HEK293 (cell line): ENCODE results near the gene DISP3.

Source experiments
- CTCF ChIA-PET: fragments of 350-600 bp; formaldehyde crosslinking; extraction: SDS; loops from one replicate; lab custom pipeline; 2021; ENCODE audit warnings: antibody characterized with exemption; lab: Yijun Ruan, JAX
- POLR2A ChIA-PET: fragments of 300-600 bp; formaldehyde crosslinking; extraction: SDS; loops from one replicate; lab custom pipeline; 2020; ENCODE audit warnings: antibody characterized with exemption, inconsistent platforms; lab: Yijun Ruan, JAX
- H3K27ac ChIP-seq: fragments of 200-500 bp; sonication (Bioruptor generic); 2 replicates; pipeline ENCODE4 v1.5.1; 2014; ENCODE audit warnings: low read depth, low read length, control low read depth, inconsistent platforms; ENCODE audit errors: extremely low read depth
- H3K36me3 ChIP-seq, 2 experiments: fragments of 200-500 bp in 1 of 2; sonication (Bioruptor generic) in 1 of 2; 1 replicate in 1 of 2; 2 replicates in 1 of 2; pipeline ENCODE4 v1.5.1; 2014 to 2017; ENCODE audit warnings: inconsistent platforms in 2 of 2, low read length in 2 of 2; ENCODE audit not compliant: control insufficient read depth in 2 of 2, insufficient read depth in 1 of 2
- H3K4me1 ChIP-seq: fragments of 200-500 bp; sonication (Bioruptor generic); 2 replicates; pipeline ENCODE4 v1.5.1; 2014; ENCODE audit warnings: mild to moderate bottlenecking, low read length, inconsistent platforms; ENCODE audit not compliant: control insufficient read depth, insufficient read depth
- H3K4me3 ChIP-seq: 2 replicates; pipeline ENCODE4 v1.5.1; 2011; ENCODE audit warnings: low read depth, mild to moderate bottlenecking, control low read depth, low read length, moderate library complexity
- H3K9me3 ChIP-seq: fragments of 200-500 bp; sonication (Bioruptor generic); 2 replicates; pipeline ENCODE4 v1.5.1; 2014; ENCODE audit warnings: low read depth, low read length, inconsistent platforms; ENCODE audit not compliant: control insufficient read depth, insufficient read depth
- FEZF1 ChIP-seq: fragments of 450-650 bp; formaldehyde crosslinking; IDR thresholded peaks from 2 replicates; pipeline ENCODE4 v1.5.1; 2016; ENCODE audit warnings: missing biosample characterization, missing genetic modification characterization
- GFI1B ChIP-seq: fragments of 450-650 bp; formaldehyde crosslinking; IDR thresholded peaks from 2 replicates; pipeline ENCODE4 v1.5.1; 2016; ENCODE audit warnings: missing biosample characterization, missing genetic modification characterization
- GLIS2 ChIP-seq: fragments of 450-650 bp; formaldehyde crosslinking; IDR thresholded peaks from 2 replicates; pipeline ENCODE4 v1.5.1; 2016; ENCODE audit warnings: missing biosample characterization, missing genetic modification characterization
- MYNN ChIP-seq: fragments of 450-650 bp; formaldehyde crosslinking; IDR thresholded peaks from 2 replicates; pipeline ENCODE4 v1.5.1; 2016; ENCODE audit warnings: missing biosample characterization, missing genetic modification characterization, borderline replicate concordance
- RBAK ChIP-seq: fragments of 450-650 bp; formaldehyde crosslinking; IDR thresholded peaks from 2 replicates; pipeline ENCODE4 v1.5.1; 2016; ENCODE audit warnings: missing biosample characterization, missing genetic modification characterization
- SETDB1 ChIP-seq: IDR thresholded peaks from one replicate; pipeline ENCODE4 v1.6.1; 2017; ENCODE audit warnings: mild to moderate bottlenecking, low read length, moderate library complexity, mixed read lengths; ENCODE audit not compliant: insufficient read length
- SP3 ChIP-seq: fragments of 450-650 bp; formaldehyde crosslinking; IDR thresholded peaks from 2 replicates; pipeline ENCODE4 v1.5.1; 2016; ENCODE audit warnings: missing biosample characterization, missing genetic modification characterization
- ZBTB21 ChIP-seq: fragments of 450-650 bp; formaldehyde crosslinking; IDR thresholded peaks from 2 replicates; pipeline ENCODE4 v1.5.1; 2017; ENCODE audit warnings: missing biosample characterization, missing genetic modification characterization
- ZNF132 ChIP-seq: fragments of 450-650 bp; formaldehyde crosslinking; IDR thresholded peaks from 2 replicates; pipeline ENCODE4 v1.5.1; 2017; ENCODE audit warnings: missing biosample characterization, missing genetic modification characterization, borderline replicate concordance
- ZNF155 ChIP-seq: fragments of 450-650 bp; formaldehyde crosslinking; IDR thresholded peaks from 2 replicates; pipeline ENCODE4 v1.5.1; 2016; ENCODE audit warnings: missing biosample characterization, missing genetic modification characterization
- ZNF174 ChIP-seq: fragments of 450-650 bp; formaldehyde crosslinking; IDR thresholded peaks from 2 replicates; pipeline ENCODE4 v1.5.0; 2017; ENCODE audit warnings: missing biosample characterization, mild to moderate bottlenecking, missing genetic modification characterization
- ZNF175 ChIP-seq: fragments of 450-650 bp; formaldehyde crosslinking; IDR thresholded peaks from 2 replicates; pipeline ENCODE4 v1.5.1; 2016; ENCODE audit warnings: missing biosample characterization, missing genetic modification characterization
- ZNF391 ChIP-seq: fragments of 450-650 bp; formaldehyde crosslinking; IDR thresholded peaks from 2 replicates; pipeline ENCODE4 v1.5.1; 2016; ENCODE audit warnings: low read depth, missing biosample characterization, missing genetic modification characterization, borderline replicate concordance
- ZNF433 ChIP-seq: fragments of 450-650 bp; formaldehyde crosslinking; IDR thresholded peaks from 2 replicates; pipeline ENCODE4 v1.5.1; 2016; ENCODE audit warnings: missing biosample characterization, missing genetic modification characterization, low read depth
- ZNF510 ChIP-seq: fragments of 450-650 bp; formaldehyde crosslinking; IDR thresholded peaks from 2 replicates; pipeline ENCODE4 v1.5.1; 2018; ENCODE audit warnings: mild to moderate bottlenecking, missing genetic modification characterization, missing biosample characterization; ENCODE audit not compliant: insufficient replicate concordance
- ZNF549 ChIP-seq: fragments of 450-650 bp; IDR thresholded peaks from 2 replicates; pipeline ENCODE4 v1.5.1; 2018; ENCODE audit warnings: missing biosample characterization, missing genetic modification characterization, mild to moderate bottlenecking, inconsistent platforms, moderate library complexity
- ZNF560 ChIP-seq: fragments of 450-650 bp; formaldehyde crosslinking; IDR thresholded peaks from 2 replicates; pipeline ENCODE4 v1.5.1; 2017; ENCODE audit warnings: missing biosample characterization, missing genetic modification characterization, borderline replicate concordance
- ZNF596 ChIP-seq: fragments of 450-650 bp; IDR thresholded peaks from 2 replicates; pipeline ENCODE4 v1.5.0; 2018; ENCODE audit warnings: missing biosample characterization, mild to moderate bottlenecking, missing genetic modification characterization, moderate library complexity
- ZNF626 ChIP-seq: fragments of 450-650 bp; sonication (Bioruptor Pico); formaldehyde crosslinking; IDR thresholded peaks from 2 replicates; pipeline ENCODE4 v1.5.1; 2018; ENCODE audit warnings: missing biosample characterization, missing genetic modification characterization, inconsistent platforms
- ZNF791 ChIP-seq: fragments of 450-650 bp; formaldehyde crosslinking; IDR thresholded peaks from 2 replicates; pipeline ENCODE4 v1.5.1; 2016; ENCODE audit warnings: missing biosample characterization, missing genetic modification characterization
- ZNF792 ChIP-seq: fragments of 450-650 bp; formaldehyde crosslinking; IDR thresholded peaks from 2 replicates; pipeline ENCODE4 v1.5.1; 2016; ENCODE audit warnings: missing biosample characterization, missing genetic modification characterization
- TF ChIP-seq, protein P1 (sequence below): fragments of 450-650 bp; formaldehyde crosslinking; IDR thresholded peaks from 2 replicates; pipeline ENCODE4 v1.5.1; 2016; ENCODE audit warnings: missing biosample characterization, missing genetic modification characterization
- TF ChIP-seq, protein P2 (sequence below): fragments of 450-650 bp; formaldehyde crosslinking; IDR thresholded peaks from 2 replicates; pipeline ENCODE4 v1.5.1; 2016; ENCODE audit warnings: missing biosample characterization, missing genetic modification characterization
- TF ChIP-seq, protein P3 (sequence below): fragments of 450-650 bp; formaldehyde crosslinking; IDR thresholded peaks from 2 replicates; pipeline ENCODE4 v1.5.1; 2016; ENCODE audit warnings: missing biosample characterization, missing genetic modification characterization, borderline replicate concordance
- TF ChIP-seq, protein P4 (sequence below): fragments of 450-650 bp; formaldehyde crosslinking; IDR thresholded peaks from 2 replicates; pipeline ENCODE4 v1.5.1; 2017; ENCODE audit warnings: missing biosample characterization, missing genetic modification characterization
- TF ChIP-seq, protein P5 (sequence below): fragments of 450-650 bp; formaldehyde crosslinking; conservative IDR thresholded peaks from 2 replicates; pipeline ENCODE4 v1.5.1; 2016; ENCODE audit warnings: low read depth, missing biosample characterization, missing genetic modification characterization

Gene DISP3

DNA sequence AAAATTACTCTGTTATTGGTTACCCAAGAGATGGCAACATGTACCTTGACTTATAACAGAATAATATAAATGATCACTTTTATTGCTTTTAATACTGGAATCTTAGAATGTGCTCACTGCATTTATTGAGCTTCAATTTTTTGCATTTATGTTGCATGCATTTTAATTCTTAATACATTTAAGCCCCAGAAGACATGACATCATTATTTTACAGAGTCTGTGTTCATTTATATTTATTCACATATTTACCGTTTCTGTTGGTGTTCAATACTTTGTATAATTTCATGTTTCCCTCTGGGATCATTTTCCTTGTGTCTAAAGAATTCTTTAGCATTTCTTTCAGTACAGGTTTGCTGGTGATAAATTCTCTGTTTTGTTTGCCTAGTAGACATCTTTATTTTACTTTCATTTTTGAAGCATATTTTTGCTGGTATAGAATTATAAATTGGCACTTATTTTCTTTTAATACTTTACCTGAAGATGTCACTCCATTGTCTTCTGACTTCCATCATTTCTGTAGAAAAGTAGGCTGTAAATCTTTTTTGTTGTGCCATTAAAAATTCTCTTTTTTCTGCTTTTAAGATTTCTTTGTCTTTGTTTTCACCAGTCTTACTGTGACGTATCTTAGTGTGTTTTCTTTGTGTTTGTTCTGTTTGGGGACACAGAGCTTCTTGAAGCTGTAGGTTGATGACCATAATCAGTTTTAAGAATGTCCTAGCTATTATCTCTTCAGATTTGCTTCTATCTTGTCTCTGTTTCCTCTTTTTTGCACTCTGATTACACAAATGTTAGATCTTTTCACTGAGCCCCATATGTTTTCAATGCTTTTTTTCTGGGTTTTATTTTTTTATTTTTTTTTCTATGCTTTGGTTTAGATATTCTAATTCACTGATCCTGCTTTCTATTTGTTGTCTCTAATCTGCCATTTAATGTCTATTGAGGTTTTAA is 26.9 kb downstream of the DISP3 start:
- POLR2A ChIA-PET, result no interaction called here
- Histone ChIP-seq H3K4me1 (no peaks in the 10 kb centered on the region), H3K9me3 (no peaks in the 10 kb centered on the region), H3K36me3 (no peaks in the 10 kb centered on the region), H3K4me3 (no peak overlapping the region), H3K27ac (no peak overlapping the region)
- CTCF ChIA-PET, result no interaction called here
- TF ChIP-seq ZNF792 (no peak), ZNF596 (no peak), ZNF132 (no peak), ZBTB21 (tag by site-specific recombination) (no peak), ZNF174 (tag by site-specific recombination) (no peak), ZNF433 (tag by site-specific recombination) (no peak), ZNF510 (tag by site-specific recombination) (peak; percentile 52), GFI1B (tag by site-specific recombination) (0 out of 2 replicates have a peak, but pooled peaks have one; percentile 26), ZNF791 (tag by site-specific recombination) (no peak), ZNF175 (tag by site-specific recombination) (no peak), ZNF391 (tag by site-specific recombination) (no peak), ZNF549 (no peak), FEZF1 (tag by site-specific recombination) (no peak), ZNF560 (tag by site-specific recombination) (no peak), ZNF626 (tag by site-specific recombination) (peak; percentile 96), SP3 (tag by site-specific recombination) (no peak), RBAK (no peak), ZNF155 (tag by site-specific recombination) (no peak), SETDB1 (peak; percentile 99), GLIS2 (tag by site-specific recombination) (no peak), MYNN (no peak)
- TF ChIP-seq, protein P1, sequence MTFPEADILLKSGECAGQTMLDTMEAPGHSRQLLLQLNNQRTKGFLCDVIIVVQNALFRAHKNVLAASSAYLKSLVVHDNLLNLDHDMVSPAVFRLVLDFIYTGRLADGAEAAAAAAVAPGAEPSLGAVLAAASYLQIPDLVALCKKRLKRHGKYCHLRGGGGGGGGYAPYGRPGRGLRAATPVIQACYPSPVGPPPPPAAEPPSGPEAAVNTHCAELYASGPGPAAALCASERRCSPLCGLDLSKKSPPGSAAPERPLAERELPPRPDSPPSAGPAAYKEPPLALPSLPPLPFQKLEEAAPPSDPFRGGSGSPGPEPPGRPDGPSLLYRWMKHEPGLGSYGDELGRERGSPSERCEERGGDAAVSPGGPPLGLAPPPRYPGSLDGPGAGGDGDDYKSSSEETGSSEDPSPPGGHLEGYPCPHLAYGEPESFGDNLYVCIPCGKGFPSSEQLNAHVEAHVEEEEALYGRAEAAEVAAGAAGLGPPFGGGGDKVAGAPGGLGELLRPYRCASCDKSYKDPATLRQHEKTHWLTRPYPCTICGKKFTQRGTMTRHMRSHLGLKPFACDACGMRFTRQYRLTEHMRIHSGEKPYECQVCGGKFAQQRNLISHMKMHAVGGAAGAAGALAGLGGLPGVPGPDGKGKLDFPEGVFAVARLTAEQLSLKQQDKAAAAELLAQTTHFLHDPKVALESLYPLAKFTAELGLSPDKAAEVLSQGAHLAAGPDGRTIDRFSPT (tag by site-specific recombination), result no peak
- TF ChIP-seq, protein P2, sequence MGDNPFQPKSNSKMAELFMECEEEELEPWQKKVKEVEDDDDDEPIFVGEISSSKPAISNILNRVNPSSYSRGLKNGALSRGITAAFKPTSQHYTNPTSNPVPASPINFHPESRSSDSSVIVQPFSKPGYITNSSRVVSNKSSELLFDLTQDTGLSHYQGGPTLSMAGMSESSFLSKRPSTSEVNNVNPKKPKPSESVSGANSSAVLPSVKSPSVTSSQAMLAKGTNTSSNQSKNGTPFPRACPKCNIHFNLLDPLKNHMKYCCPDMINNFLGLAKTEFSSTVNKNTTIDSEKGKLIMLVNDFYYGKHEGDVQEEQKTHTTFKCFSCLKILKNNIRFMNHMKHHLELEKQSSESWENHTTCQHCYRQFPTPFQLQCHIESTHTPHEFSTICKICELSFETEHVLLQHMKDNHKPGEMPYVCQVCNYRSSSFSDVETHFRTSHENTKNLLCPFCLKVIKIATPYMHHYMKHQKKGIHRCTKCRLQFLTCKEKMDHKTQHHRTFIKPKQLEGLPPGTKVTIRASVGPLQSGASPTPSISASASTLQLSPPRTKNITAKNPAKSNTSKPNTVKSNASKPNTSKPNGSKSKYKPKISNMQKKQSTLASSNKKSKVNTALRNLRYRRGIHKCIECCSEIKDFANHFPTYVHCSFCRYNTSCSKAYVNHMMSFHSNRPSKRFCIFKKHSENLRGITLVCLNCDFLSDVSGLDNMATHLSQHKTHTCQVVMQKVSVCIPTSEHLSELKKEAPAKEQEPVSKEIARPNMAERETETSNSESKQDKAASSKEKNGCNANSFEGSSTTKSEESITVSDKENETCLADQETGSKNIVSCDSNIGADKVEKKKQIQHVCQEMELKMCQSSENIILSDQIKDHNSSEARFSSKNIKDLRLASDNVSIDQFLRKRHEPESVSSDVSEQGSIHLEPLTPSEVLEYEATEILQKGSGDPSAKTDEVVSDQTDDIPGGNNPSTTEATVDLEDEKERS (tag by site-specific recombination), result peak; percentile 97
- TF ChIP-seq, protein P3, sequence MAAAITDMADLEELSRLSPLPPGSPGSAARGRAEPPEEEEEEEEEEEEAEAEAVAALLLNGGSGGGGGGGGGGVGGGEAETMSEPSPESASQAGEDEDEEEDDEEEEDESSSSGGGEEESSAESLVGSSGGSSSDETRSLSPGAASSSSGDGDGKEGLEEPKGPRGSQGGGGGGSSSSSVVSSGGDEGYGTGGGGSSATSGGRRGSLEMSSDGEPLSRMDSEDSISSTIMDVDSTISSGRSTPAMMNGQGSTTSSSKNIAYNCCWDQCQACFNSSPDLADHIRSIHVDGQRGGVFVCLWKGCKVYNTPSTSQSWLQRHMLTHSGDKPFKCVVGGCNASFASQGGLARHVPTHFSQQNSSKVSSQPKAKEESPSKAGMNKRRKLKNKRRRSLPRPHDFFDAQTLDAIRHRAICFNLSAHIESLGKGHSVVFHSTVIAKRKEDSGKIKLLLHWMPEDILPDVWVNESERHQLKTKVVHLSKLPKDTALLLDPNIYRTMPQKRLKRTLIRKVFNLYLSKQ, result no peak
- TF ChIP-seq, protein P4, sequence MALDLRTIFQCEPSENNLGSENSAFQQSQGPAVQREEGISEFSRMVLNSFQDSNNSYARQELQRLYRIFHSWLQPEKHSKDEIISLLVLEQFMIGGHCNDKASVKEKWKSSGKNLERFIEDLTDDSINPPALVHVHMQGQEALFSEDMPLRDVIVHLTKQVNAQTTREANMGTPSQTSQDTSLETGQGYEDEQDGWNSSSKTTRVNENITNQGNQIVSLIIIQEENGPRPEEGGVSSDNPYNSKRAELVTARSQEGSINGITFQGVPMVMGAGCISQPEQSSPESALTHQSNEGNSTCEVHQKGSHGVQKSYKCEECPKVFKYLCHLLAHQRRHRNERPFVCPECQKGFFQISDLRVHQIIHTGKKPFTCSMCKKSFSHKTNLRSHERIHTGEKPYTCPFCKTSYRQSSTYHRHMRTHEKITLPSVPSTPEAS, result no peak
- TF ChIP-seq, protein P5, sequence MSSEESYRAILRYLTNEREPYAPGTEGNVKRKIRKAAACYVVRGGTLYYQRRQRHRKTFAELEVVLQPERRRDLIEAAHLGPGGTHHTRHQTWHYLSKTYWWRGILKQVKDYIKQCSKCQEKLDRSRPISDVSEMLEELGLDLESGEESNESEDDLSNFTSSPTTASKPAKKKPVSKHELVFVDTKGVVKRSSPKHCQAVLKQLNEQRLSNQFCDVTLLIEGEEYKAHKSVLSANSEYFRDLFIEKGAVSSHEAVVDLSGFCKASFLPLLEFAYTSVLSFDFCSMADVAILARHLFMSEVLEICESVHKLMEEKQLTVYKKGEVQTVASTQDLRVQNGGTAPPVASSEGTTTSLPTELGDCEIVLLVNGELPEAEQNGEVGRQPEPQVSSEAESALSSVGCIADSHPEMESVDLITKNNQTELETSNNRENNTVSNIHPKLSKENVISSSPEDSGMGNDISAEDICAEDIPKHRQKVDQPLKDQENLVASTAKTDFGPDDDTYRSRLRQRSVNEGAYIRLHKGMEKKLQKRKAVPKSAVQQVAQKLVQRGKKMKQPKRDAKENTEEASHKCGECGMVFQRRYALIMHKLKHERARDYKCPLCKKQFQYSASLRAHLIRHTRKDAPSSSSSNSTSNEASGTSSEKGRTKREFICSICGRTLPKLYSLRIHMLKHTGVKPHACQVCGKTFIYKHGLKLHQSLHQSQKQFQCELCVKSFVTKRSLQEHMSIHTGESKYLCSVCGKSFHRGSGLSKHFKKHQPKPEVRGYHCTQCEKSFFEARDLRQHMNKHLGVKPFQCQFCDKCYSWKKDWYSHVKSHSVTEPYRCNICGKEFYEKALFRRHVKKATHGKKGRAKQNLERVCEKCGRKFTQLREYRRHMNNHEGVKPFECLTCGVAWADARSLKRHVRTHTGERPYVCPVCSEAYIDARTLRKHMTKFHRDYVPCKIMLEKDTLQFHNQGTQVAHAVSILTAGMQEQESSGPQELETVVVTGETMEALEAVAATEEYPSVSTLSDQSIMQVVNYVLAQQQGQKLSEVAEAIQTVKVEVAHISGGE (tag by site-specific recombination), result no peak
